Aorta (tissue), 5 donors: ENCODE data around the gene TSHZ2. TPM values are rescaled to one million over a fixed set of nuclear protein-coding genes. Genes with fewer than 3 reads are reported as not detected.
"Not testable (repeated sequence)": the region's sequence is repeated elsewhere in the genome, so short reads cannot be mapped to it uniquely, and the experiment has no call there.

Source experiments
- ATAC-seq: fragments of 200-7000 bp; cut with Tn5 transposase; one replicate; pipeline ENCODE4 v1.9.1; 2022; ENCODE audit warnings: moderate library complexity; ENCODE audit not compliant: low FRiP score
- DNase-seq, 2 donors: peaks; one replicate each; pipeline ENCODE4 v3.0.0-alpha.2; 2020
- H3K27ac ChIP-seq, 2 donors: one replicate each; pipeline ENCODE4 v1.5.1; 2013; ENCODE audit warnings: low read length in 2 of 2, mild to moderate bottlenecking in 2 of 2, moderate library complexity in 2 of 2, control low read depth in 1 of 2, inconsistent platforms in 1 of 2, low read depth in 1 of 2
- H3K27me3 ChIP-seq, 2 donors: one replicate each; pipeline ENCODE4 v1.6.1; 2013; ENCODE audit warnings: control low read depth in 1 of 2, low read length in 1 of 2, mild to moderate bottlenecking in 1 of 2, moderate library complexity in 1 of 2; ENCODE audit not compliant: insufficient read depth in 2 of 2, control insufficient read depth in 1 of 2
- H3K36me3 ChIP-seq, 2 donors: one replicate each; pipeline ENCODE4 v1.6.1; 2013; ENCODE audit warnings: control low read depth in 1 of 2, low read length in 1 of 2, mild to moderate bottlenecking in 1 of 2; ENCODE audit not compliant: insufficient read depth in 2 of 2, control insufficient read depth in 1 of 2
- H3K4me1 ChIP-seq, 2 donors: one replicate each; pipeline ENCODE4 v1.6.1; 2013; ENCODE audit warnings: low read length in 2 of 2, control low read depth in 1 of 2, mild to moderate bottlenecking in 1 of 2, moderate library complexity in 1 of 2; ENCODE audit not compliant: insufficient read depth in 2 of 2, control insufficient read depth in 1 of 2
- H3K4me3 ChIP-seq, 2 donors: one replicate each; pipeline ENCODE4 v1.5.1; 2013; ENCODE audit warnings: low read length in 2 of 2, control low read depth in 1 of 2, mild to moderate bottlenecking in 1 of 2
- H3K9me3 ChIP-seq: one replicate; pipeline ENCODE4 v1.6.1; 2013; ENCODE audit warnings: mild to moderate bottlenecking, low read length; ENCODE audit not compliant: control insufficient read depth
- WGBS, 2 donors: extraction: QIAGEN DNeasy Blood & Tissue Kit; methylation state at CpG; one replicate each; pipeline ENCODE4 v1.1.7; 2013; 5-methylcytosine and 5-hydroxymethylcytosine counted together
- intact Hi-C, 2 donors: fragments of 100-400 bp; cut with DNase I; formaldehyde crosslinking; loops; one replicate each; pipeline versions ENCODE4 v1.14.2 to v1.15.0; 2022
- polyA plus RNA-seq, 2 donors: library from polyadenylated mRNA; stranded (reverse); fragments of 200-250 nt; gene quantifications; one replicate each; pipeline ENCODE4 v1.2.3, GENCODE V29; 2013
- total RNA-seq, 2 donors: library from RNA; stranded (reverse); fragmentation: NEBNext Ultra II Directional; extraction: Animal tissue kit (Norgen Biotek cat#: 25700); gene quantifications; one replicate each; pipeline ENCODE4 v1.2.1, GENCODE V29; 2021
- donor health status: healthy with polysubstance abuse.
- donor health status: Bipolar disorder and iron deficiency.
- donor health status: DM: no; HTN: no; CAD: no.
- donor health status: DM: no; HTN: no; CAD: no.
- donor health status: DM: yes; HTN: yes; CAD: no.

Gene TSHZ2
- total and polyA plus RNA-seq, 4 donors, result 0.08 to 95.4 (median 13.3) TPM

GRCh38 chr20:53355790-53356189 lies 383.6 kb downstream of the TSHZ2 start:
- Histone ChIP-seq H3K36me3 (no peaks in the 10 kb centered on the region), H3K4me1 (no peaks in the 10 kb centered on the region), H3K4me3 (no peak overlapping the region), H3K27ac (no peak overlapping the region), H3K9me3 (peaks cover 5% of the 10 kb centered on the region), H3K27me3 (no peaks in the 10 kb centered on the region)
- intact Hi-C loops, result no loop called here
- 86 to 92% methylated on average over 2 of the region's 2 CpGs for WGBS, 2 donors
- ATAC-seq, result no peak
- no peak for DNase-seq

GRCh38 chr20:53359425-53359824 lies 387.3 kb downstream of the TSHZ2 start:
- Histone ChIP-seq H3K4me1 (no peaks in the 10 kb centered on the region), H3K27ac (no peak overlapping the region), H3K9me3 (peaks cover 3% of the 10 kb centered on the region), H3K36me3 (no peaks in the 10 kb centered on the region), H3K27me3 (no peaks in the 10 kb centered on the region), H3K4me3 (no peak overlapping the region)
- intact Hi-C loops, result no loop called here
- ATAC-seq (no peak), DNase-seq (no peak)
- WGBS, 2 donors, result 26 to 30% methylated on average over 7 of the region's 7 CpGs

GRCh38 chr20:53360852-53361251 lies 388.7 kb downstream of the TSHZ2 start:
- 64 to 83% methylated on average over 6 of the region's 6 CpGs for WGBS, 2 donors

GRCh38 chr20:53362736-53363135 lies 390.6 kb downstream of the TSHZ2 start:
- Histone ChIP-seq H3K36me3 (no peaks in the 10 kb centered on the region), H3K27ac (no peak overlapping the region), H3K4me1 (no peaks in the 10 kb centered on the region), H3K9me3 (no peaks in the 10 kb centered on the region), H3K27me3 (no peaks in the 10 kb centered on the region), H3K4me3 (no peak overlapping the region)
- ATAC-seq (no peak), DNase-seq (no peak)
- intact Hi-C loops, result no loop called here
- WGBS, 2 donors, result 86 to 89% methylated on average over 8 of the region's 8 CpGs

More at GRCh38 chr20:53360852-53361251, 388.7 kb downstream of the TSHZ2 start:
- Histone ChIP-seq H3K4me3 (no peak overlapping the region), H3K4me1 (no peaks in the 10 kb centered on the region), H3K36me3 (no peaks in the 10 kb centered on the region), H3K27me3 (no peaks in the 10 kb centered on the region), H3K9me3 (peaks cover under 1% of the 10 kb centered on the region), H3K27ac (no peak overlapping the region)
- ATAC-seq (no peak), DNase-seq (no peak)
- intact Hi-C loops, result no loop called here

- no peaks in the 10 kb centered on the region for H3K9me3 ChIP-seq
- H3K27ac ChIP-seq, result no peak overlapping the region
- 6% methylated on average over 5 of the region's 5 CpGs for WGBS, 2 donors
- no peak overlapping the region for H3K4me3 ChIP-seq
- DNase-seq (no peak), ATAC-seq (no peak)
- H3K4me1 ChIP-seq, result no peaks in the 10 kb centered on the region
- intact Hi-C loops, result no loop called here
- H3K36me3 ChIP-seq, result no peaks in the 10 kb centered on the region
- H3K27me3 ChIP-seq, result no peaks in the 10 kb centered on the region
Measured at GRCh38 chr20:53364646-53365045, 392.5 kb downstream of the TSHZ2 start.

GRCh38 chr20:53365076-53365475 lies 392.9 kb downstream of the TSHZ2 start:
- intact Hi-C loops, result no loop called here
- no peak overlapping the region for H3K27ac ChIP-seq
- no peaks in the 10 kb centered on the region for H3K9me3 ChIP-seq
- no peak for ATAC-seq
- no peak overlapping the region for H3K4me3 ChIP-seq
- no peak for DNase-seq
- no peaks in the 10 kb centered on the region for H3K36me3 ChIP-seq
- H3K27me3 ChIP-seq, result no peaks in the 10 kb centered on the region
- no peaks in the 10 kb centered on the region for H3K4me1 ChIP-seq
- WGBS, 2 donors, result 46 to 63% methylated on average over 1 of the region's 1 CpG

- Histone ChIP-seq H3K4me1 (no peaks in the 10 kb centered on the region), H3K27ac (no peak overlapping the region), H3K27me3 (no peaks in the 10 kb centered on the region), H3K36me3 (no peaks in the 10 kb centered on the region), H3K4me3 (no peak overlapping the region), H3K9me3 (no peaks in the 10 kb centered on the region)
- DNase-seq (no peak), ATAC-seq (no peak)
- WGBS, 2 donors, result 77 to 89% methylated on average over 2 of the region's 2 CpGs
- intact Hi-C loops, result no loop called here
Measured at GRCh38 chr20:53365539-53366075, 393.4 kb downstream of the TSHZ2 start.

- H3K9me3 ChIP-seq, H3K36me3 ChIP-seq, H3K27me3 ChIP-seq, DNase-seq, H3K4me1 ChIP-seq, ATAC-seq, H3K4me3 ChIP-seq, intact Hi-C loops, H3K27ac ChIP-seq: not testable (repeated sequence)
- WGBS, 2 donors, result 81 to 86% methylated on average over 8 of the region's 8 CpGs
Measured at GRCh38 chr20:53366928-53367327, 394.8 kb downstream of the TSHZ2 start.

- ATAC-seq (no peak), DNase-seq (no peak)
- Histone ChIP-seq H3K36me3 (no peaks in the 10 kb centered on the region), H3K9me3 (no peaks in the 10 kb centered on the region), H3K27me3 (no peaks in the 10 kb centered on the region), H3K4me1 (no peaks in the 10 kb centered on the region), H3K4me3 (no peak overlapping the region), H3K27ac (no peak overlapping the region)
- intact Hi-C loops, result no loop called here
- WGBS, 2 donors, result 46 to 68% methylated on average over 7 of the region's 7 CpGs
Measured at GRCh38 chr20:53369871-53370270, 397.7 kb downstream of the TSHZ2 start.
